OCI-M1 (cell line): Measurements from ENCODE around the gene SORCS2.

Experiments
- DNase-seq: peaks from one replicate; lab custom pipeline; 2025; lab: John Stamatoyannopoulos, UW

The SORCS2 gene

DNA sequence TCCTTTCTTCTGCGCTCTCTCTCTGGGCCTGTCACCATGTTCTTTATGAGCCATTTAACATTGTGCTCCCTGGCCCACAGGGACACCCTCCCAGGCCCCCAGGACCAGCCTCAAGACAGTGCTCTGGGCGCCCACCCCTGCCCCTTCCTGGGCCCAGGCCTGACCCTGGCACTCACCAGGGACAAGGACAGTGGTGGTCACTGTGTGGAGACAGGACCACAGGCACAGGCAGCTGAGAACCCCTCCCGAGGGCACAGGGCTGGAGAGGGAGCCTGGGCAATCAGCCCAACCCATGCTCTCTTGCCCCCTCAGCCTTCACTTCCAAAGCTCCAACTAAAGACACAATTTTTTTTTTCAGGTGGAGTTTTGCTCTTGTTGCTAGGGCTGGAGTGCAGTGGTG is 460.6 kb downstream of the SORCS2 start:
- no peak for DNase-seq

DNA sequence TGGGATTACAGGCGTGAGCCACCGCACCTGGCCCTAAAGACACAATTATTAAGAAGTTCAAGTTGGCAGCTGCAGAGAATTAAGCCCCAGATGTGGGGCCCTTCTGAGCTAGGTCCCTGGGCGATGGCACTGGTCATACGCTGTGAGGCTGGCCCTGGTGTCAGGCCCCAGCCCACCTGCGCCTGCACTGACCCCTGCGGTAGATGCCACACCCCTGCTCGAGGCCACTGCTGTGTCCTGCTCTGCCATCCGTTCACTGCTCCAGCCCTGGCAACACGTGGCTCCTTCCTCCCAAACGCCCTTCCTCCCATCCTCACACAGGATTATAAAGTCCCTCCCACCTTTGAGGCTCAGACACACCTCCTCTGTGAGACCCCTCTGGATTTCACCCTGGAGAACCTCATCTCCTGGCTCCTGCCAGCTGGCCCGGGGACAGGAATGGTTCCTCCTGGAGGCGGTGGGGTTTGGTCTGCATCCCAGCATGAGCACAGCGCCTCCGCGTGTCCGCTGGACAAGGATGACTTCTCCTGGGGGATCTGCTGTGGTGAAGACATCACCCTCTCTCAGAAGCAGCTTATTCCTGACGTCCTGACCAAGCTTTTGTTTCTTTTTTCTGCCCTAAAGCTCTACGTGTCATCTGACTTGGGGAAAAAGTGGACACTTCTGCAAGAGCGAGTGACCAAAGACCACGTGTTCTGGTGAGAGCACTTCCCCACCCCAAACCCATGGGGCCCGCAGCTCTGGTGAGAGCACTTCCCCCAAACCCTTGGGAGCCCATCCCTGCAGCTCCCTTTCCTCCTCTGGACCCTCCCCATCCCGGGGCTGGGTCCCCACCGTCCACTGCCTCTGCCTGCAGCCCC is 461.4 kb downstream of the SORCS2 start:
- no peak for DNase-seq

DNA sequence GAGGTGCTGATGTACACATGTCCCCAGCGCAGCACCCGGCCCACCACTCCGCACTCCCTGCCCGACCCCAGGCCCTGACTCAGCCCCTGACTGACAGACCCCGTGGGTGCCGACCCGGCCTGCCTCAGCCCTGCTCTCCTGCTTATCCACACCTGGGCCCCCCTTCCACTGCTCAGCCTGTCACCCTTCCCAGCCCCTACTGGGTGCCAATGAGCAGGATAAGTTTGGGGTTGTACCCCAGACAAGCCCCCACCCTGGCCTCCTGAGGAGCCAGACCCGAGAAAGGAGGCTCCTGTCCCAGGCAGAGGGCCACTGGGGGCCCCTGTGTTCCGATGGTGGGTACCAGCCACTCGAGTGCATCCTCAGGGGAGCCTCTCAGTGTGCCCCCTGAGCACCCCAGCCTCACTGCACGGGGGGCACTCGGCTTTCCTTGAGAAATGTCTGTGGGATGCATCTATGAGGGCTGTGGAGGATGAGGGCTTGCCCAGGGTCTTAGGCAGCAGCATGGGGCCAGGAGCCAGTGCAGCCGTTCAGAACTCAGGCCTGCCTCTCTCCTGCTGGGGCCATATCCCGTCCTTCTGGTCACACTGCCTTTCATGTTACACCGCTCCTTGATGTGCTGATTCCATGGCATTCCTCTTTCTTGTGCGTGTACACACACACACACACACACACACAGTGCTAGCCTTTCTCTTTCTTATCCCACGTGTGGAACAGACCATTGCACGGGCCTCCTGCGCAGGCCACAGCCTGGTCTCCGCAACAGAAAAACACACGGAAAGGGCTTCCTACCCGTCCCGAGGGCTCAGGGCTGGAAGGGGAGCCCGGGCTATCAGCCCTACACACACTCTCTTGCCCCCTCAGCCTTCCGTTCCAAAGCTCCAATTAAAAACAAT is 462.5 kb downstream of the SORCS2 start:
- DNase-seq = no peak

DNA sequence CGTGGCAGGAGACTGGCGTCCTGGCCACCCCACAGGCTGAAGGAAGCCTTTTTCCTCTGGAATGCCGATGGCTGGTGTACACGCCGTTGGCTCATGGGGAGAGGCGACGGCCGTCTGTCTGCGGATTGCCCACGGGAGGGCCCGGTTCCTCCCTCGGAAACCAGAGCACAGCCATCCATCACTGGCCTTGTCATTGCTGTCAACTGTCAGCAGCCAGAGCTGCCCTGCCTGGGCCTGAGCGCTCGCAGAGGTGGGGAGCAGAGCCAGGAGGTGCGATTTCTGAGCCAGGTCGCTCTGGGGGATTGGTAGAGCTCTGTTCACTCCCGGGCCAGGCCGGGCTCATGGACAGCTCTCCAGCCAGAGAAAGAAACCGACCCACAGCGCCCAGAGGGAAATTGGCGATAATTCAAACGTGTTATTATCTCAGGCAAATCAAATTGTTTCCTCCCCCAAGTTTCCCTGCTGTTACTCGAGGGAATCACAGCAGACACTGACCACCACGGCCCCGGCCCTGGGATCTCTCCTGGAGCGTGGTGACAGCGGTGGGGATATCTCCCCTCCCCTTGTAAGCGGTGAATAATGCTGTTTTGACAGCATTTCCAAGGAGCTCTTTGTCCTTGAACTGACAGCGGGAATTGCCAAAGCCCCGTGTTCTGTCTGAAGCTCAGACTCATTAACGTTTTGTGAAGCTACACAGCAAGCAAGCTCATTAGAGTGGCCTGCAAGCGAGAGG is 463.3 kb downstream of the SORCS2 start:
- DNase-seq = no peak

DNA sequence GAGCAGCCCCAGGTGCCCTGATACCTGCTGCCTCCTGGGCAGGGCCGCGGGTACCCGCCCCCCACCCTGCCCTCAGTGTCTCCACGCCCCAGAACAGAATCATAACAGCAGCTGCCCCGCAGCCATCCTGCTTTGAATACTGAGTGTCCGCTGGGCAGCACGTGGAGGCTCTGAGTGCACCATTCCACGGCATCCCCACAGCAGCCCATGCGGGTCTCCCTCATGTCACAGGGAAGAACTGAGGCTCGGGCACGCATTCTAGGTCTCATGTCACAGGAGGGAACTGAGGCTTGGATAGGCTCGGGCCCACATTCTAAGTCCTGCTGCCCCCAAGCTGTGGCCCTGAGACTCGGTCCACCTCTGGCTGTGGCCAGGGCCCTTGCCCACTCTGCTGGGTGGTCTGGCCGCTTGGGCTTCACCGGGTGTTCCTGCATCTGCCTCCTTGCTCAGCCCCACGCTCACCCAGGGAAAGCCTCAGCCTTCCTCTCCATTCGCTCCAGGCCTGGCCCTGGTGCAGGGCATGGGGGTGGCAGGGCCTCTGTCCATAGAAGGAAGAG is 464.0 kb downstream of the SORCS2 start:
- DNase-seq = no peak

DNA sequence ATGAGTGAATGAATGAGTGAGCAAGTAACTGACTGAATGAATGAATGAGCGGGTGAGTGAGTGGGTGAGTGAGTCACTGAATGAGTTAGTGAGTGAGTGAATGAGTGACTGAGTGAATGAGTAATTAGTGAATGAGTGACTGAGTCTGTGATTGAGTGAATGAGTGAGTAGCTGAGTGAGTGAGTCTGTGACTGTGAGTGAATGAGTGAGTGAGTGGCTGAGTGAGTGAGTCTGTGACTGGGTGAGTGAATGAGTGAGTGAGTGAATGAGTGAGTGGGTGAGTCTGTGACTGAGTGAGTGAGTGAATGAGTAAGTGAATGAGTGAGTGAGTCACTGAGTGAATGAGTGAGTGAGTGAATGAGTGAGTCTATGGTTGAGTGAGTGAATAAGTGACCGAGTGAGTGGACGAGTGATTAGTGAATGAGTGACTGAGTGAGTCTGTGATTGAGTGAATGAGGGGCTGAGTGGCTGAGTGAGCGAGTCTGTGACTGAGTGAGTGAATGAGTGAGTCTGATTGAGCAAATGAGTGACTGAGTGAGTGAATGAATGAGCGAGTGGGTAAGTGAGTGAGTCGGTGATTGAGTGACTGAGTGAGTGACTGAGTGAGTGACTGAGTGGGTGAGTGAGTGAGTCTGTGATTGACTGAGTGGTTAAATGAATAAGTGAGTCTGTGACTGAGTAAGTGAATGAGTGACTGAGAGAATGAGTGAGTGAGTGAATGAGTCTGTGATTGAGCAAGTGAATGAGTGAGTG is 465.4 kb downstream of the SORCS2 start:
- no peak for DNase-seq

DNA sequence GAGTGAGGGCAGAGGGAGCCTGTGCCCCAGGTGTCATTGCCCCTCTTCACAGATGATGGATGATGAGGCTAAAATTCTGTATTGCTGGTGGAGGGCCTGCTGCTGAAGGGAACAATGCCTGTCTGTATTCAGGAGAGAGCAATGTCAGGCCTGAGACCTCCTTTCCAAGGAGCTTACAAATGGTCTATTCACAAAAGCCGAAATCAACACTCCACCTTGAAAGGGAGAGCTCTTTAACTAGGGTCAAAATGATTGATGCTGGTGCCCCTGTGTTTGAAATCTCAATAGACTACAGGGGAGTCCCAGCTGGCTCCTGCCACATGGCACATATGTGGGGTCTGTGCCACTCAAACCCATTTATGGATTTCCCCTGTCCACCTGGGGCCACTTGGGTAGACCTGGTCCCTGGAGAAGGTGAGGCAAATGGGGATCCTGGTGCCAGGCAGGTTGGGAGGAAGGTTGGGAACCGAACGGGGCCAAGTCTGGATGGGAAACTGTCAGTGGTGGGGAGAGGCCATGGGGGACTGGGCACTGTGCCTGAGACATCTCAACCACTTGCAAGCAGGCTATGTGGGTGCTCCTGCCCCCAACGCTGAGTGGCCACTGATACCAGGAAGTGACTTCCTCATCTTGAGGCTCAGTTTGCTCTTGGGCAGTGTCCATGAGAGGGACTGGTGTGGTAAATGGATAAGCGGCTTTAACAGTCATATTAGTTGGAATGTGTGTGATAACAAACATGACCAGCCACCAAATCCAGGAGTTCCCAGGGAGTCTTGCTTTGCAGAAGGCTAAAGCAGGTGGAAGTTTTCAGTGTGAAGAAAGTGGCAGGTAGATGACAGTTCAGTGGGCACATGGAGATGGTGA is 466.2 kb downstream of the SORCS2 start:
- DNase-seq = no peak

DNA sequence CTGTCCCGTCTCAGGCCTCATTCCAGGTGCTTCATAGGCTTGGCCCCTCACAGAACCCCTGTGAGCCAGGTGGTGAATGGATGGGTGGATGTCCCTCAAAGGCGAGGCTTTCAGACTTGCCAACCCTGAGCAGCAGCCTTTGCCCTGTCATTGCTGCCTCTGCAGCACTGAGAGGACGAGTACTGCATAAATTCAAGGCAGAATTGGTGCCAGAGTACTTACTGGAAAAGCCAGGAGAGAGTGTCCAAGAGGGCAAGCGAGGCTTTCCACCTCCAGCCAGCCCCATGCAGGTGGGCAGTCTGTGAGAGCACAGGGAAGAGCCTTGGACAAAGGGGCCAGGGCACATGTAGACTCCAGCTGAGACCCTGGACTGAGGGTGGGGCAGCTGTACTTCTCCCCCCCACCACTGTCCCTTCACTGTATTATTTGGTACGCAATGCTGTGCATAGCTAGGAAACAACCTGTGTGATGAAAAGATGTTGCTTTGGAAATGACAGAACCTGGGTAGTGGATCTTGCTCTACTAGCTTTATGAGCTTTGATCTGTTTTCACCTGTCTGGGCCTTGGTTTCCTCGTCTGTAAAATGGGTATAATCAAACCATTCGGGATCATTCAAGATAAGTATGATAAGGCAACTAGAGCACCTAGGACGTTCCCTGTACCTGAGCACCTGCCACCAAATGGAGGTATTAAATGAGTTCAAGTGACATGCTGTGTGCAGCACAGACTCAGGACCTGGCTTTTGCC is 467.3 kb downstream of the SORCS2 start:
- no peak for DNase-seq

DNA sequence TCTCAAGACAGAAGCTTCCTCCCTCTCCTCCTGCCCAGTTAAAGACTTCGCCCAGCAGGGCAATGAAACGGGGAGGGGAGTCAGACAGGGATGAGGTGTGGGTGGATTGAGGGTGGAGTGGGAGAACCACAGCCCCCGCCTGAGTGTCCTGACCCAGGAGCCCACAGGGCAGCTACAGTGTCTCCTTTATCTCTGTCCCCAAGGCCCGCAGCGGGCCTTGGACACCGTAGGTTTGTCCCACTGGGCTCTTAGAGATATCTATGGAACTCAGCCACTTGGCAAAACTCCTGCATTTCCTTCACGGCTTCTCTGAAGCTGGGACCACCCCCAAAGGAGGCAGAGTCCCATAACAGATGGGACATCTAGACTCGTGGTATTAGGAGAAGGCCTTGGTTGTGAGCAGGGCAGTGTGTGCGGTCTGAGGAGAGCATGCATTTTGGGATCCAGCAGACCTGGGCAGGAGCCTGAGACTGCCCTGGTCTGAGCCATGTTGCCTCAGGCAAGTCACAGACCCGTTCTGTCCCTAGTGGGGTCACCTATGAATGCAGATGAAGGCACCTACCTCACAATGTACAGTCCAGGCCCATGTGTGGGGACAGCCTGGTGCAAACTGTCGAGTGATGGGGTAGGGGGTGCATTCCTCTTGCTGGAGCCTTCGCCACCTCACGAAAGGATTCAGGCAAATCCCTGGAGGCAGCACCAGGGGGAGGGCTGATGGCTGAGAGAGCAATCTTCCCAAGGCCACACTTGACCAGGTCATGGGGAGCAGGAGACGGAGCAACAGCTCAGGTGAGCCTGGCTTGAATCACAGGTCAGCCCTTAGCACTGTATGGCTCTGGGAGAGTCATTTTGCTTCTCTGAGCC is 468.1 kb downstream of the SORCS2 start:
- DNase-seq = no peak

DNA sequence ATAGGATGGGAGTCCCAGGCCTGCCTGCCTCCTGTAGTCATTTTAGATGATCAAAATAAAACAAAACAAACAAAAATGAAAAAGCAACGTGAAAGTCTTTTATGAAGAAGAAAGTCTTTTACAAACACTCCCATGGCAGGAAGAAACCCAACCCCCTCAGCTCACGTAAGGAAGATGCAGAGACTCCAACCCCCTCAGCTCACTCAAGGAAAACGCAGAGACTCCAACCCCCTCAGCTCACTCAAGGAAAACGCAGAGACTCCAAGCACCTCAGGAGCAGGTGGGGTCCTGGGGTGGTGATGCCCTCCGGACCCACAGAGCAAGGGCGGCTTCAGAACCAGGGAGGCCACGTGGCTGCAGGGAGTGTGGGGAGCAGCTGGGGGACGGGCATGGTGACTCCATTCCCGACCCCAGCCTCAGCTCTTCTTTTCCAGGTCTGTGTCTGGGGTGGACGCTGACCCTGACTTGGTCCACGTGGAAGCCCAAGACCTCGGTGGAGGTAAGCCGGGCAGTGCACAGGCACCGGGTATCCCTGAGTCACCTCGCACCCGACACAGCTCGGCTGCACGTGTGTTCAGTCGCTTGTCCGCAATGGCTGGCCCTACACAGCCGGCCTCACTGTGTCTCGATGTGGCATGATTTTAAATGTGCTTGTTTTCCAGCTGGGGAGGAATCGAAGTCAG is 468.9 kb downstream of the SORCS2 start:
- no peak for DNase-seq

DNA sequence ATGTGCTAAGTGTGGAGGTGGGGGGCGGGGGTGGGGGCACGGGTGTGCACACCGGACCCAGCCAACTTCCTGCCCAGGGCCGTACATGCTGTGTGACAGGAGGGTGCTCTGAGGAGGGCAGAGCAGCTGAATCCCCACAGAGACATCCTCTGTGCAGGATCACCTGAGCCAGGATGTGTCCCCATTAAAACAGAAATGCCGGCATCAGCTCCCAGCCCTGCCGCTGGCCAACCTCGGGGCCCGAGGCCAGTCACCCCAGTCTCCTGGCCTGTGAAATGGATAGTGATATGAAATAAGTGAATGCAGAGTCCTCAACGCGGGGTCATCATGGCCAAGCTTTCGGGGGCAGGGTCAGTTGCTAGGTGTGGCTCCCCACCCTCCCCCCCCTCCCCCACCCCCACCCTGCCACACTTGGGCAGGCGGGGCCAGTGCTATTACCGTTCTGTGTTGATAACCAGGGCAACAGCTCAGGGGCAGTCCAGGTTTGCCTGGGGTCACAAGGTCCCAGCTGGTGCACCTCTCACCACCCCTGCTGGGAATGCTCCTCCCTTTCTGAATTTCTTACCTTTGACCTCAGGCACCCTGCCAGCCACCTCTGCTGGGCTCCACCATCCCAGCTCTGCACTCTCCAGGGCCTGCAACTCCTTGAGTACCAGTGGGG is 469.6 kb downstream of the SORCS2 start:
- no peak for DNase-seq

DNA sequence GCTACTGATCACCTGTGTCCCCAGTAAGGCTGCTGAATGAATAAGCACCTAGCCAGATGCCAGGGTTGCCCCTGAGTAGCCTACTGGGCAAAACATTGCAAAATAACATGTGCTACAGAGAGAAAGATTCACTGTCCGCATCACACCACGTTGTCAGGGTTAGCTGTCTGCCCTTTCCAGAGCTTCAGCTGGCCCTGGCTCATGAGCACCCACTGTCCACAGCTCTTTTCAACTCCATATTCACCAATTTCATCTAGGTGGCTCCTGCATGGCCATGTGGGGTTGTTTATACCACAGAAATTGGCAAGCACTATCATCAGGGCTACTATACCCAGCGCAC is 470.1 kb downstream of the SORCS2 start:
- no peak for DNase-seq

DNA sequence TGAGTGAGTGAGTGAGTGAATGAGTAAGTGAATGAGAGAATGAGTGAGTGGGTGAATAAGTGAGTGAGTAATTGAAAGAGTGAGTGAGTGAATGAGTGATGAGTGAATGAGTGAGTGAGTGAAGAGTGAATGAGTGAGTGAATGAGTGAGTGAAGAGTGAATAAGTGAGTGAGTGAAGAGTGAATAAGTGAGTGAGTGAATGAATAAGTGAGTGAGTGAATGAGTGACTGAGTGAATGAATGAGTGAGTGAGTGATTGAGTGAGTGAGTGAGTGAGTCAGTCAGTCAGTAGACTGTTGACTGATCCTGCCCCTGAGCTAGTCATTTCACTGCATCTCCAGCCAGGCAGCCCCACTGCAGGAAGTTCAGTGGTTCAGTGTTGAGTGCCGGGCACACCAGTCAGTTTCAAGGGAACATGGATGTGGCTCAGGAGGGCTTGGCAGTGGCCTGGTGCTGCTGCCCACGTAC is 470.8 kb downstream of the SORCS2 start:
- no peak for DNase-seq

DNA sequence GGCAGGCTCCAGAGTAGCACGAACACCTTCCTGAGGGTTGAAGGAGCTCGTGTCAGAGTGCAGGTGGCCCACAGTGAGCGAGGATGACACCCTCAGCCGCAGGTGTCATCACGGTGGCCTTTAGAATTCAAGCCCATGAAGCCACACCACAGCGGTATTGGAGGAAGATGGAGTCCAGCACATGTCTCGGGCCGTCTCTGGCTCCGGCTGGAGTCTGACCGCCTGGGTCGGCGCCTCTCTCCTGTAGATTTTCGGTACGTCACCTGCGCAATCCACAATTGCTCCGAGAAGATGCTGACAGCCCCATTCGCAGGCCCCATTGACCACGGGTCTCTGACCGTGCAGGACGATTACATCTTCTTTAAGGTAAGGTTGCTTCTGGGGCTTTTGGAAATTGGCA is 471.8 kb downstream of the SORCS2 start:
- DNase-seq = no peak

DNA sequence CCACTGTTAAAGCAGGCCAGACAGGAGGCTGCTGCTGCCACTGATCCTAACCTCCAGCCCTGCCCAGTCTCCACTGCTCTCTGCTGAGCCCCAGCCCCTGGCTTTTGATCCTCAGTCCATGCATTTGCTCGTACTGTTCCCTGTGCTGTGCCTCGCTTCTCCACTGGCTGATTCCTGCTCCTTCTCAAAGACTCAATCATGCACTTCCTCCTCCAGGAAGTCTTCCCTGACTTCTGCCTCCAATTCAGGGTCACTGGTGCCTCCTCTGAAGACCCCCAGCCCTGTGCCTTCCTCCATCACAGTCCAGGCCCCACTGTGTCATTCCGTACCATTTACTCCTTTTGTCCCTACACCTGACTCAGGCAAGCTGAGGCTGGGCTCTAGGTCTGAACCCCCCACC is 473.0 kb downstream of the SORCS2 start:
- DNase-seq = no peak

DNA sequence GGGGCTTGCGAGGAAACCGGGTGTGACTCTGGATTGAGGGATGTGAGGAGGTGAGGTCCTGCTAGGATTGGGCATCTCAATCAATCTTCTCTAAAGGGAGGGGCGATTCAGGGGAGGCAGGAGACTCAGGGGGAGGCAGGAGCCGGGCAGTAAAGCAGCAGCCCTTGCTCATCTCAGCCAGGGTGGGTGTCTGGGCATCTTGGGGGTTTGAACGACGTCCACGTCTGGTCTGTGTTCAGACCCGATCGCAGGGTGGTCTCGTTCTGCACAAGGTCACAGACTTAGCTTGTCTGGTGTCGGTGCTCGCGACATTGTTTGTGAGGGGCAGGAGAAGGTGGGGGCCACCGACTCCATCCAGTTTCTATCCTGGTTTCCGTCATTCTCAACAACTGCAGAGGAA is 473.7 kb downstream of the SORCS2 start:
- no peak for DNase-seq

DNA sequence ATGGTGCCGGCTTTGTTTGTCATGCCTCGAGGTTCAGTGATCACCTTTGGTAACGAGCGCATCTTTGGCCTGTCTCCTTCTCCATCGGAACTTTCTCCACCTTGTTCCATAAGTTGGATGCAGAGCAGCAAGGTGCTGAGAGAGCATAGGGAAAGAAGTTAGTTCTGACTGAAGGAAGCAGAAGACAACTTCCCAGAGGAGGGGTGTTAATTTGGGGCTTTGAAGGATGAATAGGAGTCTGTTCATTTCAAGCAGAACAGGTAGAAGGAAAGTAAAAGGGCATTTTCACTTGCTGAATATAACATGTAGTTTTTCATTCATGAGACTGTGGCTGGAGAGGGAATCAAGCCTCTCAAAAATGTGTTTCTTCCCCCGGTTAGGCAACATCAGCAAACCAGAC is 474.4 kb downstream of the SORCS2 start:
- DNase-seq = no peak

DNA sequence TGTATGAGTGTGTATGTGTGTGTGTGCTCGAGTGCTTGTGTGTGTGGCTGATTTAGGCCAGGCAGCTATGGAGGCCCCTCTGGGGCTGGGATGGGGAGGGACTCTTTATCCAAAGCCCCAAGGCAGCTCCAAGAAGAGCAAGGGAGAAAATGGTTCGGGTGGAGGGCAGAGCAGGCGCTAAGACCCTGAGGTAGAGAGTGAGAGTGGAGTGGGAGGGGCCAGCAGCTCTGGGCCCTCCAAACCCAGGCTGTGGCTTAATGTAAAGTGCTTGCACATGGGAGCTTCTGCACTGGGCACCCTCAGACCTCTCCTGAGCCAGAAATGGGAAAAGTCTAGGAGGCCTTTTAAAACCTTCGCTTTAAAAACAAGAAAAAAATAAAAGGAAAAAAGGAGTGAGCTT is 475.9 kb downstream of the SORCS2 start:
- DNase-seq = no peak
